IMR-90 (cell line): ENCODE results near the gene TGFBRAP1. TPM values are rescaled to one million over a fixed set of nuclear protein-coding genes. Genes with fewer than 3 reads are reported as not detected.

Source experiments
- ATAC-seq: fragments of 200-7000 bp; cut with Tn5 transposase; 2 replicates; pipeline ENCODE4 v1.9.1; 2020; ENCODE audit warnings: low read depth, mild to moderate bottlenecking, moderate library complexity
- BruUV-seq: library from RNA; stranded (reverse); fragments of 400-500 nt; replicated peaks from 2 replicates; lab custom pipeline; 2021; lab: Mats Ljungman, UMichigan
- CTCF ChIA-PET: fragments of 300-600 bp; formaldehyde crosslinking; extraction: SDS; loops from one replicate; lab custom pipeline; 2021; ENCODE audit warnings: antibody characterized with exemption; lab: Yijun Ruan, JAX
- POLR2A ChIA-PET: fragments of 300-600 bp; sonication (Branson Sonifier 250); formaldehyde crosslinking; loops from one replicate; lab custom pipeline; 2022; ENCODE audit warnings: antibody characterized with exemption; ENCODE audit not compliant: unreplicated experiment; lab: Charles Lee
- DNase-seq: peaks from one replicate; pipeline ENCODE4 v3.0.0; 2013
- H2AFZ ChIP-seq: replicated peaks from 2 replicates; pipeline ENCODE3; 2013; ENCODE audit warnings: low read length, mild to moderate bottlenecking; ENCODE audit not compliant: poor library complexity
- H2AK5ac ChIP-seq: 2 replicates; pipeline ENCODE4 v1.6.1; 2013; ENCODE audit warnings: low read depth, low read length, inconsistent platforms
- H2AK9ac ChIP-seq: replicated peaks from 2 replicates; pipeline ENCODE3; 2013; ENCODE audit warnings: mild to moderate bottlenecking, low read depth, low read length, moderate library complexity; ENCODE audit not compliant: poor library complexity
- H2BK120ac ChIP-seq: 2 replicates; pipeline ENCODE4 v1.6.1; 2013; ENCODE audit warnings: low read depth, low read length, inconsistent platforms
- H2BK15ac ChIP-seq: 3 replicates; pipeline ENCODE4 v1.6.1; 2013; ENCODE audit warnings: low read depth, low read length, inconsistent platforms
- H2BK20ac ChIP-seq: 2 replicates; pipeline ENCODE4 v1.6.1; 2013; ENCODE audit warnings: low read depth, mild to moderate bottlenecking, inconsistent platforms, low read length, moderate library complexity
- H2BK5ac ChIP-seq: 2 replicates; pipeline ENCODE4 v1.6.1; 2013; ENCODE audit warnings: mild to moderate bottlenecking, low read depth, low read length, inconsistent platforms; ENCODE audit not compliant: poor library complexity, severe bottlenecking
- H3K14ac ChIP-seq: replicated peaks from 2 replicates; pipeline ENCODE4 v1.6.1; 2013; ENCODE audit warnings: low read depth, low read length, inconsistent platforms
- H3K18ac ChIP-seq: 2 replicates; pipeline ENCODE4 v1.6.1; 2013; ENCODE audit warnings: low read depth, low read length, control low read depth
- H3K23ac ChIP-seq: 2 replicates; pipeline ENCODE4 v1.6.1; 2013; ENCODE audit warnings: low read depth, low read length, inconsistent platforms
- H3K27ac ChIP-seq: 2 replicates; pipeline ENCODE4 v1.5.1; 2013; ENCODE audit warnings: mild to moderate bottlenecking, control low read depth, low read length; ENCODE audit not compliant: insufficient read depth
- H3K27me3 ChIP-seq: 2 replicates; pipeline ENCODE4 v1.6.1; 2013; ENCODE audit warnings: low read length; ENCODE audit not compliant: control insufficient read depth, insufficient read depth
- H3K36me3 ChIP-seq: 2 replicates; pipeline ENCODE4 v1.6.1; 2013; ENCODE audit warnings: low read length, mixed read lengths; ENCODE audit not compliant: control insufficient read depth, insufficient read depth
- H3K4ac ChIP-seq: 2 replicates; pipeline ENCODE4 v1.6.1; 2013; ENCODE audit warnings: low read depth, low read length, inconsistent platforms
- H3K4me1 ChIP-seq: 2 replicates; pipeline ENCODE4 v1.6.1; 2013; ENCODE audit warnings: low read length, mixed read lengths; ENCODE audit not compliant: control insufficient read depth, insufficient read depth
- H3K4me2 ChIP-seq: 2 replicates; pipeline ENCODE4 v1.6.1; 2013; ENCODE audit warnings: low read depth, mild to moderate bottlenecking, control low read depth, low read length, moderate library complexity
- H3K4me3 ChIP-seq: 2 replicates; pipeline ENCODE4 v1.5.1; 2013; ENCODE audit warnings: low read depth, mild to moderate bottlenecking, control low read depth, low read length, moderate library complexity; ENCODE audit not compliant: insufficient read depth
- H3K56ac ChIP-seq: 2 replicates; pipeline ENCODE4 v1.6.1; 2013; ENCODE audit warnings: low read length, inconsistent platforms; ENCODE audit not compliant: insufficient read depth; ENCODE audit errors: extremely low read depth
- H3K79me1 ChIP-seq, 2 experiments: 2 replicates each; pipeline ENCODE4 v1.6.1; 2013; ENCODE audit warnings: low read length in 2 of 2, inconsistent platforms in 1 of 2, low read depth in 1 of 2
- H3K9ac ChIP-seq: 2 replicates; pipeline ENCODE4 v1.6.1; 2013; ENCODE audit warnings: low read depth, low read length, control low read depth
- H3K9me1 ChIP-seq: 2 replicates; pipeline ENCODE4 v1.6.1; 2013; ENCODE audit warnings: low read length, inconsistent platforms; ENCODE audit not compliant: insufficient read depth
- H3K9me3 ChIP-seq: 2 replicates; pipeline ENCODE4 v1.6.1; 2013; ENCODE audit warnings: low read length; ENCODE audit not compliant: control insufficient read depth, insufficient read depth
- H4K20me1 ChIP-seq: 2 replicates; pipeline ENCODE4 v1.6.1; 2013; ENCODE audit warnings: low read length, inconsistent platforms; ENCODE audit not compliant: insufficient read depth
- H4K5ac ChIP-seq: 2 replicates; pipeline ENCODE4 v1.6.1; 2013; ENCODE audit warnings: mild to moderate bottlenecking, low read depth, low read length, control low read depth
- H4K8ac ChIP-seq, 2 experiments: 2 replicates each; pipeline ENCODE4 v1.6.1; 2013; ENCODE audit warnings: low read depth in 2 of 2, low read length in 2 of 2, control low read depth in 1 of 2, inconsistent platforms in 1 of 2
- H4K91ac ChIP-seq: 2 replicates; pipeline ENCODE4 v1.6.1; 2013; ENCODE audit warnings: low read depth, low read length, inconsistent platforms; ENCODE audit not compliant: insufficient read depth
- BHLHE40 ChIP-seq: fragments of 150-350 bp; IDR thresholded peaks from 2 replicates; pipeline ENCODE4 v1.6.1; 2016; ENCODE audit warnings: mild to moderate bottlenecking, low read depth, low read length
- CEBPB ChIP-seq: IDR thresholded peaks from 2 replicates; pipeline ENCODE4 v1.6.1; 2012; ENCODE audit warnings: low read depth, low read length, improper control_type of control experiment
- CHD1 ChIP-seq: IDR thresholded peaks from 2 replicates; pipeline ENCODE4 v1.6.1; 2012; ENCODE audit warnings: low read depth, low read length, improper control_type of control experiment
- FOS ChIP-seq: fragments of 150-350 bp; IDR thresholded peaks from 2 replicates; pipeline ENCODE4 v1.6.1; 2016; ENCODE audit warnings: low read depth, low read length
- MAZ ChIP-seq: IDR thresholded peaks from 2 replicates; pipeline ENCODE4 v1.6.1; 2012; ENCODE audit warnings: low read depth, mild to moderate bottlenecking, low read length, improper control_type of control experiment, moderate library complexity, borderline replicate concordance
- MXI1 ChIP-seq: IDR thresholded peaks from 2 replicates; pipeline ENCODE4 v1.6.1; 2012; ENCODE audit warnings: low read depth, mild to moderate bottlenecking, low read length, moderate library complexity, borderline replicate concordance
- NFE2L2 ChIP-seq: fragments of 150-350 bp; IDR thresholded peaks from 2 replicates; pipeline ENCODE4 v1.6.1; 2016; ENCODE audit warnings: low read depth, mild to moderate bottlenecking, low read length
- POLR2A ChIP-seq: IDR thresholded peaks from 2 replicates; pipeline ENCODE4 v1.6.1; 2012; ENCODE audit warnings: mild to moderate bottlenecking, low read depth, low read length
- RAD21 ChIP-seq: IDR thresholded peaks from 2 replicates; pipeline ENCODE4 v1.6.1; 2012; ENCODE audit warnings: low read length, improper control_type of control experiment
- RCOR1 ChIP-seq: IDR thresholded peaks from 2 replicates; pipeline ENCODE4 v1.6.1; 2012; ENCODE audit warnings: mild to moderate bottlenecking, low read length, improper control_type of control experiment; ENCODE audit not compliant: insufficient replicate concordance
- SMC3 ChIP-seq: fragments of 150-350 bp; IDR thresholded peaks from 2 replicates; pipeline ENCODE4 v1.6.1; 2016; ENCODE audit warnings: low read depth, mild to moderate bottlenecking, antibody characterized with exemption, low read length, moderate library complexity
- USF2 ChIP-seq: fragments of 150-350 bp; IDR thresholded peaks from 2 replicates; pipeline ENCODE4 v1.6.1; 2017; ENCODE audit warnings: mild to moderate bottlenecking, antibody characterized with exemption, low read length, low read depth
- WGBS, 2 experiments: methylation state at CpG; one replicate each; pipeline versions ENCODE4 v1.1.5 to v1.1.7; 2013; ENCODE audit warnings: missing lambda C conversion rate in 2 of 2; ENCODE audit not compliant: insufficient read length in 1 of 2; ENCODE audit errors: extremely low coverage in 2 of 2; 5-methylcytosine and 5-hydroxymethylcytosine counted together
- dilution Hi-C: fragments of 300-500 bp; cut with HindIII; formaldehyde crosslinking; loops from one replicate; pipeline ENCODE4 v1.14.3; 2018; ENCODE audit warnings: low sequenced_read_pairs; ENCODE audit not compliant: unreplicated experiment
- in situ Hi-C: fragments of 300-500 bp; cut with MboI; formaldehyde crosslinking; loops from 3 replicates; pipeline ENCODE4 v1.14.3; 2019; ENCODE audit warnings: low sequenced_read_pairs, inconsistent platforms, mixed read lengths
- intact Hi-C: fragments of 100-400 bp; cut with micrococcal nuclease; formaldehyde crosslinking; loops from 2 replicates; pipeline ENCODE4 v1.10.0; 2022
- polyA plus RNA-seq, 3 experiments: library from polyadenylated mRNA; depleted of rRNA; stranded (reverse); fragments of >200 nt; gene quantifications; 2 replicates each; pipeline ENCODE4 v1.2.3, GENCODE V29; 2012; ENCODE audit warnings: low replicate concordance in 1 of 3
- total RNA-seq: library from RNA; depleted of rRNA; stranded (reverse); fragments of >200 nt; gene quantifications from 2 replicates; pipeline ENCODE4 v1.2.3, GENCODE V29; 2012
- TF ChIP-seq, protein P1 (sequence below): conservative IDR thresholded peaks from 2 replicates; pipeline ENCODE4 v1.5.1; 2012; ENCODE audit warnings: mild to moderate bottlenecking, low read depth, low read length, improper control_type of control experiment
- TF ChIP-seq, protein P2 (sequence below): fragments of 150-350 bp; IDR thresholded peaks from 2 replicates; pipeline ENCODE4 v1.6.1; 2016; ENCODE audit warnings: low read depth, mild to moderate bottlenecking, low read length, moderate library complexity, borderline replicate concordance

Gene TGFBRAP1
- total and polyA plus RNA-seq, 2 of the 4 experiments (the other 2 are of a cell fraction), result 7.2 to 10.4 TPM

GRCh38 chr2:105287692-105288091, 41.8 kb downstream of the TGFBRAP1 start:
- Histone ChIP-seq H3K14ac (no peak overlapping the region), H3K4me3 (no peak overlapping the region), H3K9ac (no peak overlapping the region), H3K18ac (no peak overlapping the region), H3K4me2 (no peak overlapping the region), H2AFZ (no peak overlapping the region), H4K20me1 (no peaks in the 10 kb centered on the region), H2BK20ac (no peak overlapping the region), H3K27me3 (no peaks in the 10 kb centered on the region), H3K4ac (no peak overlapping the region), H3K9me3 (no peaks in the 10 kb centered on the region), H4K5ac (no peak overlapping the region), H2AK9ac (no peak overlapping the region), H2BK120ac (no peak overlapping the region), H3K56ac (no peak overlapping the region), H3K36me3 (peaks cover 14% of the 10 kb centered on the region), H4K91ac (no peak overlapping the region), H2BK5ac (no peak overlapping the region), H4K8ac (no peak overlapping the region), H3K27ac (no peak overlapping the region), H2BK15ac (no peak overlapping the region), H3K4me1 (0 out of 2 replicates have a peak, but pooled peaks cover 2% of the 10 kb centered on the region), H3K79me1 (peaks cover 0 to 3% of the 10 kb centered on the region in 2 experiments; a peak in 2 of 4 replicates), H2AK5ac (no peak overlapping the region), H3K23ac (no peak overlapping the region), H3K9me1 (peaks cover 4% of the 10 kb centered on the region; the same call in 1 of the 2 replicates)
- WGBS, 2 experiments, result no CpG with 5 or more reads among the region's 5 CpGs
- POLR2A ChIA-PET, result no interaction called here
- intact Hi-C loops (no loop called here), dilution Hi-C loops (no loop called here), in situ Hi-C loops (no loop called here)
- ATAC-seq, result no peak
- DNase-seq, result peak; percentile 35
- CTCF ChIA-PET, result no interaction called here
- no TSS peak for BruUV-seq
- TF ChIP-seq, protein P1, sequence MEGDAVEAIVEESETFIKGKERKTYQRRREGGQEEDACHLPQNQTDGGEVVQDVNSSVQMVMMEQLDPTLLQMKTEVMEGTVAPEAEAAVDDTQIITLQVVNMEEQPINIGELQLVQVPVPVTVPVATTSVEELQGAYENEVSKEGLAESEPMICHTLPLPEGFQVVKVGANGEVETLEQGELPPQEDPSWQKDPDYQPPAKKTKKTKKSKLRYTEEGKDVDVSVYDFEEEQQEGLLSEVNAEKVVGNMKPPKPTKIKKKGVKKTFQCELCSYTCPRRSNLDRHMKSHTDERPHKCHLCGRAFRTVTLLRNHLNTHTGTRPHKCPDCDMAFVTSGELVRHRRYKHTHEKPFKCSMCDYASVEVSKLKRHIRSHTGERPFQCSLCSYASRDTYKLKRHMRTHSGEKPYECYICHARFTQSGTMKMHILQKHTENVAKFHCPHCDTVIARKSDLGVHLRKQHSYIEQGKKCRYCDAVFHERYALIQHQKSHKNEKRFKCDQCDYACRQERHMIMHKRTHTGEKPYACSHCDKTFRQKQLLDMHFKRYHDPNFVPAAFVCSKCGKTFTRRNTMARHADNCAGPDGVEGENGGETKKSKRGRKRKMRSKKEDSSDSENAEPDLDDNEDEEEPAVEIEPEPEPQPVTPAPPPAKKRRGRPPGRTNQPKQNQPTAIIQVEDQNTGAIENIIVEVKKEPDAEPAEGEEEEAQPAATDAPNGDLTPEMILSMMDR, result peak; percentile 41
- TF ChIP-seq MAZ, result no peak
- no peak for TF ChIP-seq CEBPB
- no peak for TF ChIP-seq NFE2L2
- TF ChIP-seq CHD1, result no peak
- TF ChIP-seq BHLHE40, result peak; percentile 73; the same call in 1 of the 2 replicates
- no peak; the same call in 1 of the 2 replicates for TF ChIP-seq SMC3
- no peak for TF ChIP-seq POLR2A
- TF ChIP-seq FOS, result no peak
- no peak for TF ChIP-seq RCOR1
- peak; percentile 31 for TF ChIP-seq RAD21
- TF ChIP-seq, protein P2, sequence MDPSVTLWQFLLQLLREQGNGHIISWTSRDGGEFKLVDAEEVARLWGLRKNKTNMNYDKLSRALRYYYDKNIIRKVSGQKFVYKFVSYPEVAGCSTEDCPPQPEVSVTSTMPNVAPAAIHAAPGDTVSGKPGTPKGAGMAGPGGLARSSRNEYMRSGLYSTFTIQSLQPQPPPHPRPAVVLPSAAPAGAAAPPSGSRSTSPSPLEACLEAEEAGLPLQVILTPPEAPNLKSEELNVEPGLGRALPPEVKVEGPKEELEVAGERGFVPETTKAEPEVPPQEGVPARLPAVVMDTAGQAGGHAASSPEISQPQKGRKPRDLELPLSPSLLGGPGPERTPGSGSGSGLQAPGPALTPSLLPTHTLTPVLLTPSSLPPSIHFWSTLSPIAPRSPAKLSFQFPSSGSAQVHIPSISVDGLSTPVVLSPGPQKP, result no peak
- peak; percentile 67; the same call in 1 of the 2 replicates for TF ChIP-seq USF2
- no peak for TF ChIP-seq MXI1
